ENCODE results near the gene MS4A8. TPM values are rescaled to one million over a fixed set of nuclear protein-coding genes. Genes with fewer than 3 reads are reported as not detected.

MS4A8 gene
- total RNA-seq = not detected in 2 replicates

DNA sequence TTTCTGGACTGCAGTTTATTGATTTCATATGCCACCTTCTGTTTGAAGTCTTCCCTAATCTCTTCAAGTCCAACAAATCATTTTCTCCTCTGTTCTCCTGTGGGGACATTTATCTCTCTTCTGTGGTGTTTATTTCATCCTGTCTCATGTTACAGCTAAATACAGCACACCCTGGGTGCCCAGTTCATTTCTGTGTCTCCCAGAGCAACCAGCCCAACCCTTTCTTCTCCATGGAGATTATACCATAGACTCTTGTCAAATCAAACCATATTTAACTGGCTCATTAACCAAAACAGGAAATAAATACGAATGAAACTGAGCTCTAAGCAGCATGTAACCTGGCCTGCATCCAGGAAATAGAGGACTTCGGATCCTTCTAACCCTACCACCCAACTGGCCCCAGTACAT lies at the start of gene MS4A8:
TSS of gene MS4A8 (plus strand) at position 329 of the 408 bp plus-strand sequence. CDS start 1,249 bp downstream, outside the sequence.

DNA sequence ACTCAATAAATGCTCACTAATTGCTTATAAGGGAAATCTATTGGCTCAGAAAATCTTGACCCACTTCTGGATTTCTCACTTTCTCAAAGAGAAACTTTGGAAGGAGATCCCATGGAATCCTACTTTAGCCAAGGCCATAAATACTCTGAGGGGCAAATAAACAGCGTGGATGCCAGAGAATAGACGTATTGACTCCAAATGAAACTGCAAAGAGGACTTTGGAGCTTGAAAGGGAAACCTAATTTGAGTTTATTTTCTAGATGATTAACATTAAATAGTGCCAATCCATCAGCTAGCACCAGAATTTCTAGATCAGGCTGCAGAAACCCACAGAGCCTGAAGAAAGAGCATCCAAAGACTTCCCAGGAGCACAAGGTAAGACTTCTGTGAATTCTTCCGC lies 25.0 kb downstream of the MS4A8 start, which contains the start of gene MS4A18:
TSS of gene MS4A18 (plus strand) at position 301 of the 400 bp plus-strand sequence.

GRCh38 chr11:60756307-60757032 lies 57.1 kb downstream of the MS4A8 start, which contains the start of gene MS4A15:
TSS of gene MS4A15 (plus strand) at chr11:60756867. CDS start at chr11:60763734, 6,867 bp downstream.

Other genes starting within 250 kb of the MS4A8 start
- gene MS4A1, start 243.8 kb upstream of the MS4A8 start, total RNA-seq = not detected in 2 replicates
- gene MS4A12, start 206.8 kb upstream of the MS4A8 start, total RNA-seq = not detected in 2 replicates
- gene MS4A13, start 184.2 kb upstream of the MS4A8 start, total RNA-seq = not detected in 2 replicates
- gene MS4A18, start 25.1 kb downstream of the MS4A8 start, total RNA-seq = not detected in 2 replicates
- gene MS4A15, start 57.3 kb downstream of the MS4A8 start, total RNA-seq = not detected in 2 replicates
- not detected in 2 replicates for gene MS4A10, start 85.7 kb downstream of the MS4A8 start, total RNA-seq
- gene CCDC86, start 142.5 kb downstream of the MS4A8 start, total RNA-seq = 34.1 and 38.9 TPM in 2 replicates
- 0.07 TPM in 1 of 2 replicates, not detected in the other for gene PTGDR2, start 156.3 kb downstream of the MS4A8 start, total RNA-seq
- gene ZP1, start 167.9 kb downstream of the MS4A8 start, total RNA-seq = not detected in 2 replicates
- gene PRPF19, start 207.0 kb downstream of the MS4A8 start, total RNA-seq = 64.0 and 73.1 TPM in 2 replicates
- gene TMEM109, start 214.5 kb downstream of the MS4A8 start, total RNA-seq = 36.4 and 47.4 TPM in 2 replicates
- gene TMEM132A, start 224.8 kb downstream of the MS4A8 start, total RNA-seq = 107 and 120 TPM in 2 replicates

Data from airway epithelial cell (primary cell).